GM12891 (cell line): ENCODE measurements around the gene MFGE8.

Experiments
- PAX5 ChIP-seq: IDR thresholded peaks from 2 replicates; pipeline ENCODE4 v1.6.1; 2011; ENCODE audit warnings: low read length, moderate library complexity, mild to moderate bottlenecking; ENCODE audit not compliant: insufficient read depth, severe bottlenecking
- POLR2A ChIP-seq: IDR thresholded peaks from 2 replicates; pipeline ENCODE4 v1.6.1; 2011; ENCODE audit warnings: low read depth, low read length, control low read depth
- POLR2AphosphoS5 ChIP-seq: IDR thresholded peaks from 2 replicates; pipeline ENCODE4 v1.6.1; 2011; ENCODE audit warnings: low read depth, low read length, control low read depth
- POU2F2 ChIP-seq: IDR thresholded peaks from 2 replicates; pipeline ENCODE4 v1.6.1; 2011; ENCODE audit warnings: low read depth, mild to moderate bottlenecking, control low read depth, low read length, moderate library complexity
- SPI1 ChIP-seq: IDR thresholded peaks from 2 replicates; pipeline ENCODE4 v1.6.1; 2011; ENCODE audit warnings: low read depth, low read length, control low read depth
- TAF1 ChIP-seq: IDR thresholded peaks from 2 replicates; pipeline ENCODE4 v1.6.1; 2011; ENCODE audit warnings: low read depth, low read length, control low read depth

GRCh38 chr15:88882785-88883184, 30.4 kb downstream of the MFGE8 start:
- no peak for TF ChIP-seq POLR2A
- TF ChIP-seq TAF1, result no peak
- TF ChIP-seq SPI1, result no peak
- TF ChIP-seq POLR2AphosphoS5, result no peak
- no peak for TF ChIP-seq POU2F2
- no peak for TF ChIP-seq PAX5
